Femur (tissue), 1 donor: Measurements from ENCODE around the gene ST7.

ENCODE experiments used
- DNase-seq: peaks from one replicate; pipeline ENCODE4 v3.0.0-alpha.2; 2017

Gene ST7

DNA sequence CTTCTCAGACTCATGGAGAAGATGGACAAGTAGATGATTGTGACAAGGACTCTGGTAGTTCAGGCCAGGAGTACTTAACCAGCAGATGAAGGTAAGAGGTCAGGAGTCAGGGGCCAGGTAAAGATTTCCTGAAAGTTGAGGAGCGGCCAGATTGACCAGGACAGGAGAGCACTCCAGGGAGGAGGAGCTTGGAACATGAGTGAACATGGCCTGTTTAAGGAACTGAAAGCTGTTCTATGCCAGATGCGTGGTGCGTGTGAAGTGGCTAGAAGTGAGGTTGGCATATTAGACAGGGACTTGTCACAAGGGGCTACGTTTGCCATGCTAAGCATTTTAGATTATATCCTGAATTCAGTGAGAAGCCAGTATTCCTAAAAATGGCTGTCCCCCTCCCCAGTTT is 212.4 kb downstream of the ST7 start:
- no peak for DNase-seq

DNA sequence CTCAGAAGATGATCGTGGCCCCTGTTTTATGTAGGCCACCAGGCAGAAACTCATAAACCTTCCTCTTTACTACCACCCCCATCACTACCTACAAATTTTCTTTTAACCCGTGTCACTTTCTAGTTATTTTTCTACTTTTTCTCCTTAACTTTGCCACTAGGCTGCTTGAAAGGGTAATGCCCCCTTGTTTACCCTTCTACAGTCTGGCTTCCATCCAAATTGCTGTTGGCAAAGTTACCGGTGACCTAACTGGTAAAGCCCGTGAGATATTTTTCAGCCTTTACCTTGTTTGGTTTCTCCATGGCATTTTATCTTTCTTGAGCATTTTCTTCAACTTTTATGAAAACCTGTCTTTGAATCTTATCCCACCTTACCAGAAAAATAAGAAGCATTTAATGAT is 216.6 kb downstream of the ST7 start:
- no peak for DNase-seq

DNA sequence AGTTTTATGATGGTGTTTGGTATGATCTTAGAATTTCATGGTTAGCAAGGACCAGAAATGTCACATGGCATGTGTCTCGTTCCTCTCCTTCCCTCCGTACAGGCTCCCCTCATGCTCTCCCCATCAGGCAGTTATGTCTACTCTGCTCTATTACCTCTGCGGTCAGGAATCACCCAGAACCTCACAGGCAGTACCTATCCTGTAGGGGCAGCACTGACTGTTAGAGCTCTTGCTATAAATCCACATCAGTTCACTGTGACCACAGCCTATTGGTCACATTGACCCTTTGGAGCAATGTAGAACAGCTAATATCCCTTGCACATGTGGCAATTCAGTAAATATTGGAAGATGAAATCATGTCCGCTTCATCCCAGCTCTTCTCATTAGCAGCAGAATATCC is 217.8 kb downstream of the ST7 start:
- no peak for DNase-seq

DNA sequence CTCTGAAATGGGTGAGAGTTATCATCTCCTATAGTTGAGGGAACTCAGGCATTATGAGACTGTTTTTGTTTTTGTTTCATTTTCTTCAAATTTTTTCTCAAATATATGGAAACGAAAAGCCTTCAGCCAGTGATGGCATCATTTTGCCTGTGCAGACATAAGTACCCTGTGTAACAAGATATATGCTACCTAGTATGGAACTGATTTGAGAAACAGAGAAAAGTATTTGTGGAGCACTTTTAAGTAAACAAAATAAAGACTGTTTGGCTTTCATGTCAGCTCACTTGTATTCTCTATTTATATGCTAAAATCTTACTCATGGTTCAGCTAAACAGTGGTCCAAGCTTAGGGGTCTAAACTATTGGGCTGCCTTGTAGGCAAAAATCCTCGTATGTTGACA is 219.0 kb downstream of the ST7 start:
- no peak for DNase-seq

DNA sequence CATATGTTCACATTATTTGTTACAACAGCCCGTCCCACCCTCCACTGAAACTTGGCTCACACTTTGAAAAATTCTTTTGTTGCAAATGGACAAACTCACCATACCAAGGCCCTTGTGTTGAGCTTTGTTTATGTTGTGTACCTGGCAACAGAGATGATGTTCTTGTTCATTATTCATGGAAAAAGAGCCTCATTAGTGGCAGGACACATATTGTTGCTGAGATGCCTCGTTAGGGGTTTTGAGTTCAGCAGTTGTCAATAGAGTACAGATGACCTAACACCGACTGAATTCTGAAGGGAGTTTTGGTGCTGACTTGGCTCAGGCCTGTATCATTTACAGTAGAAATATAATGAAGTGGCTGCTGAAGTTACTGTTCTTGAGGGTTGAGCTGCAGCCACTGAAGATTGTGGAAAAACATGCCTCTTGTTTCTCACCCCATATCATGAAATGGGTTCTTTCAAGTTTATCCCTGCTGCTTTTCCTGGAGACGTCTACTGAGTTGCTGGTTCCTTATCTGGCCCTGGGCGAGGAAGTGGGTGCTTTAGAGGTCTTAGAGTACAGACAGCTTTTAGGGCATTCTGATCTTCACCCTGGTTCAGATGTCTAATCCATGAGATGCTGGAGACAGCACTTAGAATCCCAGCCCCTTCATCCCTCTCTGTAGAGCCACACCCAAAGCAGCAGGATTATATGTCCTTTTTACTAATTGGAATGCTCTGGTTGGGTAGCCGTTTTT is 219.9 kb downstream of the ST7 start:
- DNase-seq, result no peak

DNA sequence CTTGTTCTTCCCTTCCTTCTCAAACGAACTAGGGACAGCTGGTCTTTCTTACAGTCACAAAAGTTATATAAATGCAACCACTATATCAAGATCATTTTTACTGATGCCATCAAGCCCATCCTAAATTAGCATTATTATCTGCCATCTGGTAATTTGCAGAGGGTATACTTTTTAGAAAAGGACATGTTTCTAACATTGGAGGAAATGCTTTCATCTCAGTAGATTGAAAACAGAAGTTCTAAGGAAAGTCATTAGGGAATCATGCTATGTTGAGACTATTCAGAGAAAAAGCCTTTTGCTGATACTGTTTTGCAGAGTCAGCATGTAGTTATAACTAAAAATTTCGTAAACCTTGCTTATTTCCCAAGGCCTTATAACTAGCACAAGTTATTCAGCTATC is 222.9 kb downstream of the ST7 start:
- DNase-seq, result no peak

DNA sequence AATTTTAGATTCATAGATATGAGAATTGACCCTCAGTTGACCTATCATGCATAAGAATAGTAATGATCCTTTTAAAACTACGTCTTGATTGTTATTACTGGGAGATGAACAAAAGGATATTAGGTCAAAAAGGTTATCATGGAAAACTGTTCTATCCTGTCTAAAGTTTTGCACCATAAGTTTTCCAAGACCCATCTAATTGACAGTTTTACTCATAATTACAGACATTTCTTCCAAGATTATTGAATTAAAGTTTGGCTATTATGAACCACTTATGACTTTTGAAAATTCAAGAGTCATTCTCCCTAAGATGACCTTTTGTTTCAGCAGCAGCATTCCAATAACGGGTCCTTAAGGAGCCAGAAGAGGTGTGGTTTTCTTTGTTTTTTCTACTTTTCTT is 225.3 kb downstream of the ST7 start:
- DNase-seq, result no peak

DNA sequence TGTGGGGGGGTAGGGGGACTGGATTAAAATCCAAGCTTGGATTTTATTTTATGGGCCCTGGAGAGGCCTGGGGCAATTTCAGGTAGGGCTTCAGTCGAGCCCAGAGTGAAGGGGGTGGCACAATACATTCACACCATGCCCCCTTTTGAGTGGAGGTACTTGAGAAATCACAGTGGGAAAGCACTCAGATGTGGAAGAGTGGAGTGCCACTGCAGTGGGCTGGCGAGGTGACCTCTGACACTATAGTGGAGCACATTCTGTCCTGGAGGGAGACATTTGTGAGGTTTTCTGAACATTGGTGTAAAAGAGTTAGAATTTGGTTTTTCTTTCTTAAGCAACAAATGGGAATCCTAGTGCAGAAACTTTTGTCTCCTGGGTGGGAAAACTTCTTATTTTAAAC is 226.4 kb downstream of the ST7 start:
- DNase-seq, result no peak

DNA sequence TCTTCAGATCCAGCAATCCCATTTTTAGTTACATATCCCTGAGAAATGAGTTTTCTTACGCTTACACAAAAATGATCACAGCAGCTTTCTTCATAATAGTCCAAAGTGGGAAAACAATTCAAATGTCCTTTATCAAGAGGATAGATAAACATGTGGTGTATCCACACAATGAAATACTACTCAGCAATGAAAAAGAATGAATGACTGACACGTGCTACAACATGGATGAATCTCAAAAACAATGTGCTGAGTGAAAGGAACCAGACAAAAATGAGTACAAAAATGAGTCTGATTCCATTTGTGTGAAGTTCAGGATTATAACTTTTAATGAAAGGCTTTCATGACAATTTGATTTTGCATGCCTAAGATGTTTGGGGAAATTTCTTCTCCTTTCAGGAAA is 230.4 kb downstream of the ST7 start:
- DNase-seq, result no peak

DNA sequence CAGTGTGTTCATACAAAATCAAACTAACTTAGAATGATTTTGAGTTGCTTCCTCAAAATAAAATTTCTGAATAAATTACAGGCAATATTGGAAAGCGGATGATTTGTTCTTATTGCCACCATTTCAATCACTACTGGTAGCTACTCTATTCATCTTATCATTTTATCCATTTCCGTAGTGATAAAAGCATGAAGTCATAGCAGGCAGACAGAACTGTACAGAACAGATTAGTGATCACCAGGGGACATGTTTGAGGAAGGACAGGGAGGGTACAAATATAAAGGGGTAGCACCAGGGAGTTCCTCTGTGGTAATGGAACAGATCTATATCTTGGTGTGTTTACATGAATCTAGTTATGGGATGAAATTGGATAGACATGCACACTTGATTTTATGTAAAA is 231.1 kb downstream of the ST7 start:
- no peak for DNase-seq

DNA sequence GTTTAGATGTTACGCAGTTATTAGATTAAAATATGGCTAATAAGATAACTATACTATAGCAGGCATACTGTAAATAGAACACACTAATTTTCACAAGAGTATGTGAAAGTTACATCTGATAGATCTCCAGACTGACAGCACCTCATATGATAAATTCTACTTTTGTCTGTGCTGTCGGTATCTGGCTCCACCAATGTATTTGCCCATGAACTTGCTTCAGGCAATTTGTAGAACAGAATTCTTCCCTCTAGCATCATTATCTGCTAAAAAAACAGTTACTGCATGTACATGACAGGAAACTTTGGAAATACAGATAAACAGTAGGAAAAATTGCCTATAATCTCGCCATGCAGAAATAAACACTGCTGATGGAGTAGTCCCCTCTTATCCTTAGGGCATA is 231.8 kb downstream of the ST7 start:
- DNase-seq, result no peak

DNA sequence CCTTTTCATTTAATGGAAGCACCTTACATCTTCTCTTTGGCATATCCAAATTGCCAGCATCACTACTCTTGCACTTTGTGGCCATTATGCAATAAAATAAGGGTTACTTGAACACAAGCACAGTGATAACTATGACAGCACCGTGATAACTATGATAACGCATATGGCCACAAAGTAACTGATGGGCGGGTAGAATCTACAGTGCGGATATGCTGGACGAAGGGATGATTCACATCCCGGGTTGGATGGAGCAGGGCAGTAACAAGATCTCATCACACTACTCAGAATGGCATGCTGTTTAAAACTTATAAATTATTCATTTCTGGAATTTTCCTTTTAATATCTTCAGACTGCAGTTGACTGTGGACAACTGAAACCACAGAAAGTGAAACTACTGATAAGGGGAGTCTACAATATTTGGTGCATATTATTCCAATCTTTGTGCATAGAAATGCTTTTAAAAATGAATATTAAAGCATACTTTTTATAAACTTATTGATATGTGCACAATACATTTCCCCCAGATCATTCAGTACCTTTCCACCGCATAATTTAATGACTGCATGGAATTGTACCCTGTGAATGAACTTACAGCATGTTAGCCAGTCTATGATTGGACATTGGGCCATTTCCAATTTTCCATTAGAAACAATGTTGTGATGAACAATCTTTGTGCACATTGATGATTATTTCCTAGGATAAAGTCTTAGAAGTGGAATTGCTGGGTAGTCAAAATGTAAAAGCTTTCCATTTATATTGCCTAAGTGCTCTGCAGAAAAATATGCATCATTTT is 233.1 kb downstream of the ST7 start:
- DNase-seq, result no peak

DNA sequence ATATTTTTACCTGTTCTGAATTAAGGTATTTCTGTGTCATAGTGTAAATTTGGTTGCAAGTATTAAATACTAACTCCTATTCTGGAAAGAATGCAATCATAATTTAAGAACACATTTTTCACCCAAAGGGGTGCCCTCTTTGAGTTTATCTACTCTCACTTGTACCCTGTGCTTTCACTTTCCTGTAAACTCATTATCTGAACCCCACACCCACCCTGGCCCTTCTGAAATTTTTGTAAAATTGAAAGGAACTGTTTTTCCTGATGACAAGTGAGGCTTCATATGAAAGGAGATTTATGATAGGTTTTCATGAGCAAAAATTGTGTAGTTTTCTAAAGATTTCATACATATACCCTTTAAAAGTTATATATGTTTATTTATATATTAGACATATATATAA is 235.1 kb downstream of the ST7 start:
- no peak for DNase-seq

DNA sequence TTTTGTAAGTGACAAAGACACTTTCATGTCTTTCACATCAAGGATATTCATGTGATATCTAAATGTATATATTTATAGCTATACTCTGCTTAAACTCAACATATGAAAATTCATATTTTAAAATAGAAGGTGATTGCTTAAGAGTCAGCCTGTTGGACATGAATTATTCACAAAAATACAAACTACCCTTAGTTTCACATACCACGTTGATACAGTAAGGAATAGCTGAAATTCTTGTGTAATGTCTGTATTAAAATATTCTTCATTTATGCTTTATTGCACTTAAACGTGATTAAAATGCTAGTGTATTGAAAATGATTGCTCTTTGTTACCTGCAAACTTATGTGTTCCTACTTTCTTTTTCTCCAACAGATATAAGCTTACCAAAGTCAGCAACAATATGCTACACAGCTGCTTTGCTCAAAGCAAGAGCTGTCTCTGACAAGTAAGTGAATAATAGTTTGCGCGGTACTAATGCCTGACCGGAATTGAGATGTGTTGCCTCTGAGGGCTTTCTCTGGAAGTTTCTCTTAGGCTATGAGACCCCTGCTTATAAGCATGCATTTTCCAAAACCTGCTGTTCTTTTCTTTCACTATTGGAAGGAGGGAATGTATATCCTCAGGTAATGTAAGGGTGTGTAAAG is 235.8 kb downstream of the ST7 start:
- DNase-seq, result no peak

DNA sequence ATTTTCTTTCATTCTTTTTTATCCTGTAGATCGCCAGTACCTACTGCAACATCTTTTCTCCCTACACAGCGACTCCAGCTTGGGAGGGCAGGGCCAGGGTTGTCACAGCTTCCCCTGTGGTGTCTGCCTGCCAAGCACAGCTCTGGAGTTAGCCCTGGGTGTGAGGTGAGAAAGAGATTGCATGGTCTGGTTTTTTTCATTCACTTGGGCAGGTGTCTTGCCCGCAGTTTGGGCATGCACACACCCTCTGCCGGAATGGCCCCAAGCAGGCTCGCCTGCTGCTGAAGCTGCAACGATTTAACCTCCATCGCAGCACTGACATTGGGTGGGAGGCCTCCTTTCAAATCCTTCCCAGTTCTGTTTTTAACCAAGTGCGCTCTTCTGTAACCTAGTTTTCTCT is 236.8 kb downstream of the ST7 start:
- DNase-seq, result no peak

DNA sequence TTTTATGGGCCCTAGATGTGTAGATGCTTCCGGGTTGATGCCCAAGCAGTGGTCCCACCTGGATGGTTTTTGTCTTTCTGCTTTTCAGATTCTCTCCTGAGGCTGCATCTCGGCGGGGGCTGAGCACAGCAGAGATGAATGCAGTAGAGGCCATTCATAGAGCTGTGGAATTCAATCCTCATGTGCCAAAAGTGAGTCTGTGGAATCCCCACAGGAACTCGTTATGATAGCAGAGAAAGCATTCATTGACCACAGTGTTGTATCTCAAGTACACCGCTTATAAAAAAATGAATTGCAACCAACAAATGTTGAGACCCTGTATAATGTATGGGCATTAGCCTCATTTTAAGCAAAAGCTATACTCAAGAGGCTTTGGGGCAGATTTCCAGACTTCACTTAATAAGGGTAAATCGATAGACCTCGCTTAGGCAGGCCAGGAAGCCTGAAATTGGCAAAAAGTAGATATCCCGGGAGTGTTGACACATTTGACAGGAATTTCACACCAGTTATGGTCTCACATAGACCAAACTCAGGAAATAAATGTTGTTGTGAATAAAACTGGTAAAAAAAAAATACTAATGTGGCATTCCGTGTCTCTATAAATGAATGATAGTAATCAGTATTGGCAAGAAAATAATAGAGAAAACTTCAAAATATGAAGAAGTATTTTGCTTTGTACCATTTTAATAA is 237.6 kb downstream of the ST7 start:
- DNase-seq, result no peak

DNA sequence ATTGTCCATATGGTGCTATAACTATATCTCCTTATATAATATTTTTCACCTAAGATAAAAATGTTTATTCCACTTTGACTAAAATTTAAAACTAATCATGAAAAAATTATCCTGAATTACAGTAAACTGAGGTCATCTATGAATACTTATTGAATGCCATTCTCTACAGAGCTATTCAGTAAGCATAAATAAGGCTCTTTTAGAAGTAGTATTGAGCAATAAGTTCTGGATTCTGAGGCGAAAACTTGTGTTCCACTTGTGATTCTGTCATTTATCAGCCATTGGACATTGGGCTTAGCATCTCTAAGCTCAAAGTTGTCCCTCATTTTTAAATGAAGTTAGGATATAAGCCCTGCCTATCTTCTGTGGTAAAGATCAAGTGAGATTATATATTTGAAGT is 238.8 kb downstream of the ST7 start:
- no peak for DNase-seq

DNA sequence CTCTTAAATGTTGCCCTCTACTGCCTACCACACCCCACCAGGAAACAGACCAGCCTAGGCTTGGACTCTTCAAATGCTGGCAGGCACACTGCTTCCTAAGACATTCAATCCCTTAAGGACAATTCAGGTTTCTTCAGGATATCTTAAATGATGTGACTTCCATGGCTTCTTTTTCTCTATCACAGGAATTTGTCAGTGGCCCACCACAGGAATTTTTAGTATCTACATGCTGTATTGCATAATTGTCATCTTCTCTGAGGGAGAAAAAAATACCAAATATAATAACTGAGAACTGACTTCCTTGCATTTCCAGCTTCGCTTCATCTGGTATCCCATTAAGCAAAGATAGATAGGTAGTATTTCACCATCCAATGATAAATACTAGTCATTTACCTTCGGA is 240.3 kb downstream of the ST7 start:
- no peak for DNase-seq

DNA sequence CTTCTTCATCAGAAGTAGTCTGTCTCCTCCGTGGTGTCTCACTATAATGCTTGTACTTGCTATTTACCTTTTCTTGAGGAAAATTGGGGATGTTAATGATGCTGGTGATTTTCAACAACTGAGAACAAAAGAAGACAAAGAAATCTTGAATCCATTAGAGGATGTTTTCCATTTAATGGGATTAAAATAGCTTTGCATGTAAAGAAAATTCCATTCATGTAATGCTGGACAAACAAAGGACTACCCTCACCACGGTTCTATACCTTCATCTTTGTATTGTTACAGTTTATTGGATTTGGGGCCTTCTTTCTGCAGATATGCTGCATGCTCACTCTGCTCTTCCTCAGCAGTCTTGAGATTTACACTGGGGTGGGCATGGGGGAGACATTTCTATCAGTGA is 241.1 kb downstream of the ST7 start:
- DNase-seq, result no peak

DNA sequence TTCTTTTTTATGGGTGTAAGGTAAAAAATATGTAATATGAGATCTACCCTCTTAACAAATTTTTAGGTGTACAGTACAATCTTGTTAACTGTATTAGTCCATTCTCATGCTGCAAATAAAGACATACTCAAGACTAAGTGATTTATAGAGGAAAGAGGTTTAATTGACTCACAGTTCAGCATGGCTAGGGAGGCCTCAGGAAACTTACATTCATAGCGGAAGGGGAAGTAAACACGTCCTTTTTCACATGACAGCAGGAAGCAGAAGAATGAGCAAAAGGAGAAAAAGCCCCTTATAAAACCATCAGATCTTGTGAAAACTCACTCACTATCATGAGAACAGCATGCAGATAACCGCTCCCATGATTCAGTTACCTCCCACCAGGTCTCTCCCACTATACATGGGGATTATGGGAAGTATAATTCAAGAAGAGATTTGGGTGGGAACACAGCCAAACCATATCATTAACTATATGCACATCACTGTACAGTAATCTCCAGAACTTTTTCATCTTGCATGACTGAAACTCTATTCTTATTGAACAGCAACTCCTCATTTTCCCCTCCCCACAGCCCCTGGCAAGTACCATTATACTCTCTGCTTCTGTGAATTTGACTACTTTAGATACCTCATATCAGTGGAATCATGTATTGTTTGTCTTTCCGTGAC is 242.2 kb downstream of the ST7 start:
- DNase-seq, result no peak

DNA sequence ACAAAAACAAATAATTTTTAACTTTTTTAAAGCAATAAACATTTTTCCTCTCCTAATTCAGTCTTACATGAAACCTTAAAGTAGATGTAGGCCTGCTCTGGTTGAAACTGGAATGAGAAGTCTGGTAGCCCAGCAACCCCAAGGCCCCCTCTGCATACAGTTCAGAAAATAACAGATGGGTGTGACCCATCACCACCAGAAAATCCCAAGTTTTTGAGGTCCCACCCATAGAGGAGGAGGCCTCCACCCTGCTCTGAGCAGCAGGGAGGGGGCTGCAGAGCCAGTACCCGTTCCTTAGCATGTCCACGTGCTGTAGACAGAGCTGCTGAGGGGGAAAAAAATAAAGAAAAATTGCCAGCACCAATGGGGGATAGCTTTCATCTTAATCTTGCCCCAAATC is 246.8 kb downstream of the ST7 start:
- no peak for DNase-seq

DNA sequence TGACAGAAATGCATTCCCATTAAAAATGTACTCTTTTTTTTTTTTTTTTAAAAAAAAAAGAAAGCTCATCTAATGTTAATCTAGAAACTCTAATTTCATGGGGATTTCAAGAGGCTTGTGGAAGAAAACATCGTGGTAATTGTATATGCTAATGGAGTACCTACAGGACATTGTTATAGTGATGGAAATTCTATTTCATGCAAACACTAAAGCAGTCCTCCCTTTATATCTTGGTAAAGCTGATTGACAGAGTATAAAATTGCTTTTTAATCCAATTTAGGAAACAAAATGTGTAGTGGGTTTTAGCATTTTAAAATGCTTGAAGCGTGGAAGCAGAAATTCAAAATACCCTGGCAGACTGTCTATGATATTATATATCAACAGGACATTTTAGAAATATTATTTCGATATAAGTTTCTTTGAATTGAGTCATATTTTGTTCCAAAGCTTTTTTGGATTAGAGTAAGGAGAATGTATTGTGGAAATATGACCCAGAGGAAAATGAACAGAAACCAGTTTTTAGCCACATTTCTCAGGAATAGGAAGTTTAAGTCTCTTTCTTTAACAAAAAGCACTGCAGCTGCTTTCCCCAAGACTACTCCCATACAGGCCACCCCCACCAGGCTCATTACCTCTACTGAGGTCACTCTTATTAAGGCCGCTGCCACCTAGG is 247.6 kb downstream of the ST7 start:
- DNase-seq, result no peak

DNA sequence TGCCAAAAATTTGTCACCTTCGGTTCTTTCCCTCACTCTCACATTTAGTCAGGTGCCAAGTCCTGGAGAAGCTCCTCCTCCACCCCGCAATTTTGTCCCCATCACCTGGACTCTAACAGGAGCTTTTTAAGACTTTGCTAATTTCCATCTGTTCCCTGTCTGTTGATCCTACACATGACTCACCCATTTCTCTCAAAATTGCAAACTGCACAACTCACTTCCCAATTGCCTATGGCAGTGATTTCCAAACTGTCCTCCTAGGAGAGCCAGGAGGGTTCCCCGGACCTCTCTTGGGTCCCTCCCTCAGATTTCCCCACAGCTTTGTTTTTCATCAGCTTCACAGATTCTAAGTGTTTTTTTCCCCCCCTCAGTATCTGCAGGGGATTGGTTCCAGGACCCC is 249.2 kb downstream of the ST7 start:
- no peak for DNase-seq
